Neuronal stem cell (in vitro differentiated cells): ENCODE data around the gene ATAD1.
A peak's percentile ranks its signal among the peaks of the same experiment; 100 is the strongest.

Experiments used
- DNase-seq: peaks from one replicate; pipeline ENCODE4 v3.0.0-alpha.2; 2013; ENCODE audit warnings: low spot score
- H2AFZ ChIP-seq: one replicate; pipeline ENCODE4 v1.6.1; 2013; ENCODE audit warnings: mild to moderate bottlenecking, low read length, inconsistent platforms
- H2AK5ac ChIP-seq: 2 replicates; pipeline ENCODE4 v1.6.1; 2013; ENCODE audit warnings: low read depth, mild to moderate bottlenecking, inconsistent platforms, low read length, moderate library complexity, mixed read lengths
- H2BK120ac ChIP-seq: 2 replicates; pipeline ENCODE4 v1.6.1; 2013; ENCODE audit warnings: low read depth, mild to moderate bottlenecking, inconsistent platforms, low read length, moderate library complexity, mixed read lengths
- H2BK12ac ChIP-seq: one replicate; pipeline ENCODE4 v1.6.1; 2013; ENCODE audit warnings: low read length, inconsistent platforms
- H2BK15ac ChIP-seq: 2 replicates; pipeline ENCODE4 v1.6.1; 2013; ENCODE audit warnings: mild to moderate bottlenecking, low read length, inconsistent platforms, mixed read lengths
- H2BK5ac ChIP-seq: one replicate; pipeline ENCODE4 v1.6.1; 2013; ENCODE audit warnings: inconsistent platforms, mild to moderate bottlenecking, low read length, moderate library complexity
- H3K14ac ChIP-seq: one replicate; pipeline ENCODE4 v1.6.1; 2013; ENCODE audit warnings: low read length, inconsistent platforms
- H3K18ac ChIP-seq: 2 replicates; pipeline ENCODE4 v1.6.1; 2013; ENCODE audit warnings: low read length, inconsistent platforms
- H3K23ac ChIP-seq: 2 replicates; pipeline ENCODE4 v1.6.1; 2013; ENCODE audit warnings: low read depth, mild to moderate bottlenecking, mixed read lengths, low read length, inconsistent platforms; ENCODE audit not compliant: poor library complexity
- H3K27ac ChIP-seq: replicated peaks from 3 replicates; pipeline ENCODE4 v1.5.1; 2013; ENCODE audit warnings: low read length, inconsistent platforms
- H3K27me3 ChIP-seq, 3 experiments: 2 replicates each; pipeline ENCODE4 v1.6.1; 2013; ENCODE audit warnings: low read length in 3 of 3, mild to moderate bottlenecking in 2 of 3, inconsistent platforms in 1 of 3, low read depth in 1 of 3, mixed read lengths in 1 of 3, moderate library complexity in 1 of 3; ENCODE audit not compliant: control insufficient read depth in 3 of 3, insufficient read depth in 3 of 3
- H3K36me3 ChIP-seq, 2 donors: replicated peaks in 1 of 2; 2 replicates each; pipeline ENCODE4 v1.6.1; 2013; ENCODE audit warnings: low read length in 2 of 2; ENCODE audit not compliant: control insufficient read depth in 2 of 2, insufficient read depth in 2 of 2
- H3K4ac ChIP-seq: 2 replicates; pipeline ENCODE4 v1.6.1; 2013; ENCODE audit warnings: inconsistent platforms, mild to moderate bottlenecking, low read length, moderate library complexity
- H3K4me1 ChIP-seq, 2 donors: 1 replicate in 1 of 2; 2 replicates in 1 of 2; pipeline ENCODE4 v1.6.1; 2013; ENCODE audit warnings: low read length in 2 of 2, low read depth in 1 of 2; ENCODE audit not compliant: control insufficient read depth in 2 of 2, insufficient read depth in 1 of 2
- H3K4me2 ChIP-seq: one replicate; pipeline ENCODE4 v1.6.1; 2013; ENCODE audit warnings: mild to moderate bottlenecking, low read length, inconsistent platforms; ENCODE audit not compliant: insufficient read depth, poor library complexity, severe bottlenecking
- H3K4me3 ChIP-seq, 2 donors: 2 replicates each; pipeline ENCODE4 v1.5.1; 2013; ENCODE audit warnings: low read length in 2 of 2, mild to moderate bottlenecking in 2 of 2, inconsistent platforms in 1 of 2, moderate library complexity in 1 of 2
- H3K79me1 ChIP-seq: one replicate; pipeline ENCODE4 v1.6.1; 2013; ENCODE audit warnings: low read depth, mild to moderate bottlenecking, inconsistent platforms, low read length, moderate library complexity
- H3K9ac ChIP-seq: one replicate; pipeline ENCODE4 v1.6.1; 2013; ENCODE audit warnings: mild to moderate bottlenecking, low read depth, low read length, inconsistent platforms; ENCODE audit not compliant: poor library complexity
- H3K9me3 ChIP-seq, 2 donors: replicated peaks in 1 of 2; 2 replicates each; pipeline versions ENCODE3 to v1.6.1; 2013; ENCODE audit warnings: low read length in 2 of 2, mild to moderate bottlenecking in 2 of 2, inconsistent platforms in 1 of 2, low read depth in 1 of 2, mixed read lengths in 1 of 2, moderate library complexity in 1 of 2; ENCODE audit not compliant: control insufficient read depth in 2 of 2, insufficient read depth in 1 of 2
- H4K8ac ChIP-seq: one replicate; pipeline ENCODE4 v1.6.1; 2013; ENCODE audit warnings: low read depth, mild to moderate bottlenecking, inconsistent platforms, low read length, moderate library complexity
- H4K91ac ChIP-seq: one replicate; pipeline ENCODE4 v1.6.1; 2013; ENCODE audit warnings: low read length, low read depth, mild to moderate bottlenecking, inconsistent platforms; ENCODE audit not compliant: poor library complexity
- WGBS, 2 donors: extraction: QIAGEN DNeasy Blood & Tissue Kit; methylation state at CpG; one replicate each; pipeline ENCODE4 v1.1.7; 2013; ENCODE audit warnings: missing lambda C conversion rate in 2 of 2, mixed read lengths in 1 of 2; ENCODE audit not compliant: insufficient read length in 2 of 2, insufficient replicate concordance in 1 of 2; ENCODE audit errors: extremely low coverage in 2 of 2; 5-methylcytosine and 5-hydroxymethylcytosine counted together

ATAD1 gene

GRCh38 chr10:87844837-87845623 is 27.0 kb upstream of the ATAD1 start:
- Histone ChIP-seq H3K4ac (no peak overlapping the region), H3K18ac (no peak overlapping the region), H2BK120ac (no peak overlapping the region), H2AFZ (no peak overlapping the region), H3K23ac (no peak overlapping the region), H3K27me3 (no peaks in the 10 kb centered on the region), H3K4me2 (no peak overlapping the region), H2BK5ac (no peak overlapping the region), H3K36me3 (no peaks in the 10 kb centered on the region), H3K27ac (no peak overlapping the region), H2BK12ac (no peak overlapping the region), H3K14ac (no peak overlapping the region), H4K91ac (no peak overlapping the region), H3K9me3 (no peaks in the 10 kb centered on the region), H4K8ac (no peak overlapping the region), H3K4me3 (no peak overlapping the region), H3K9ac (no peak overlapping the region), H3K4me1 (peaks cover under 1 to 4% of the 10 kb centered on the region in 2 donors), H2BK15ac (no peak overlapping the region), H3K79me1 (no peaks in the 10 kb centered on the region), H2AK5ac (no peak overlapping the region)
- no peak for DNase-seq
- no CpG with 5 or more reads among the region's 1 CpG for WGBS, 2 donors

- H3K23ac ChIP-seq = no peak overlapping the region
- H3K18ac ChIP-seq = peak overlapping the region; percentile 72
- H3K4ac ChIP-seq = no peak overlapping the region
- H2BK120ac ChIP-seq = no peak overlapping the region
- DNase-seq = no peak
- H2BK12ac ChIP-seq = no peak overlapping the region
- H3K79me1 ChIP-seq = no peaks in the 10 kb centered on the region
- peaks cover 0 to 4% of the 10 kb centered on the region in 2 donors for H3K4me1 ChIP-seq
- H3K27me3 ChIP-seq = no peaks in the 10 kb centered on the region
- H3K9me3 ChIP-seq = no peaks in the 10 kb centered on the region
- H2AK5ac ChIP-seq = peak overlapping the region; percentile 11
- no peak overlapping the region for H2BK15ac ChIP-seq
- H2AFZ ChIP-seq = no peak overlapping the region
- no peak overlapping the region for H3K27ac ChIP-seq
- no peak overlapping the region for H3K4me2 ChIP-seq
- H4K8ac ChIP-seq = no peak overlapping the region
- no peak overlapping the region for H4K91ac ChIP-seq
- no peak overlapping the region for H3K4me3 ChIP-seq
- H3K36me3 ChIP-seq = no peaks in the 10 kb centered on the region
- H3K9ac ChIP-seq = no peak overlapping the region
- no peak overlapping the region for H3K14ac ChIP-seq
- WGBS, 2 donors = no CpG with 5 or more reads among the region's 4 CpGs
- H2BK5ac ChIP-seq = peak overlapping the region; percentile 76
These were observed 25.7 kb upstream of the ATAD1 start for GRCh38 chr10:87843714-87844113.

GRCh38 chr10:87842776-87843497 is 24.9 kb upstream of the ATAD1 start:
- Histone ChIP-seq H2BK5ac (no peak overlapping the region), H2BK120ac (no peak overlapping the region), H2BK12ac (no peak overlapping the region), H3K9me3 (no peaks in the 10 kb centered on the region), H3K4ac (no peak overlapping the region), H2BK15ac (no peak overlapping the region), H3K79me1 (no peaks in the 10 kb centered on the region), H3K4me1 (peaks cover 0 to 4% of the 10 kb centered on the region in 2 donors), H3K4me3 (no peak overlapping the region), H3K4me2 (no peak overlapping the region), H2AK5ac (no peak overlapping the region), H3K14ac (no peak overlapping the region), H4K8ac (no peak overlapping the region), H4K91ac (no peak overlapping the region), H3K23ac (no peak overlapping the region), H3K36me3 (no peaks in the 10 kb centered on the region), H3K27me3 (no peaks in the 10 kb centered on the region), H3K18ac (no peak overlapping the region), H3K9ac (no peak overlapping the region), H3K27ac (no peak overlapping the region), H2AFZ (peak overlapping the region; percentile 56)
- no peak for DNase-seq

- H3K4me1 ChIP-seq = peaks cover 0 to 4% of the 10 kb centered on the region in 2 donors
- no peak overlapping the region for H2BK120ac ChIP-seq
- no peak overlapping the region for H3K14ac ChIP-seq
- no peaks in the 10 kb centered on the region for H3K79me1 ChIP-seq
- no peak overlapping the region for H2BK12ac ChIP-seq
- H2BK15ac ChIP-seq = no peak overlapping the region
- no peak overlapping the region for H3K23ac ChIP-seq
- no peak overlapping the region for H3K4me2 ChIP-seq
- H2AFZ ChIP-seq = no peak overlapping the region
- no peak overlapping the region for H3K27ac ChIP-seq
- no peaks in the 10 kb centered on the region for H3K27me3 ChIP-seq
- no peak overlapping the region for H4K91ac ChIP-seq
- no peak overlapping the region for H3K4me3 ChIP-seq
- H3K9me3 ChIP-seq = no peaks in the 10 kb centered on the region
- H3K36me3 ChIP-seq = no peaks in the 10 kb centered on the region
- H4K8ac ChIP-seq = no peak overlapping the region
- no CpG with 5 or more reads among the region's 1 CpG for WGBS, 2 donors
- H2BK5ac ChIP-seq = no peak overlapping the region
- no peak overlapping the region for H3K18ac ChIP-seq
- H3K4ac ChIP-seq = no peak overlapping the region
- no peak for DNase-seq
- H3K9ac ChIP-seq = no peak overlapping the region
- H2AK5ac ChIP-seq = no peak overlapping the region
These were observed 24.2 kb upstream of the ATAD1 start for GRCh38 chr10:87842220-87842641.
